GM19035 (cell line): ENCODE data around the gene COLGALT1.
A peak's percentile ranks its signal among the peaks of the same experiment; 100 is the strongest.
"Not testable (repeated sequence)": the region's sequence is repeated elsewhere in the genome, so short reads cannot be mapped to it uniquely, and the experiment has no call there.

Experiments used
- ATAC-seq: cut with Tn5 transposase; IDR thresholded peaks from one replicate; pipeline ENCODE4 v1.9.1; 2021; ENCODE audit not compliant: unreplicated experiment

The COLGALT1 gene

GRCh38 chr19:17594296-17594695 is 38.8 kb downstream of the COLGALT1 start:
- ATAC-seq = not testable (repeated sequence)

- not testable (repeated sequence) for ATAC-seq
These were observed 42.6 kb downstream of the COLGALT1 start for GRCh38 chr19:17598063-17598462.

- no peak for ATAC-seq
These were observed 43.5 kb downstream of the COLGALT1 start for GRCh38 chr19:17598953-17599352.

GRCh38 chr19:17599780-17600179 is 44.3 kb downstream of the COLGALT1 start:
- ATAC-seq = no peak

- no peak for ATAC-seq
These were observed 46.2 kb downstream of the COLGALT1 start for GRCh38 chr19:17601683-17602082.

- no peak for ATAC-seq
These were observed 46.8 kb downstream of the COLGALT1 start for GRCh38 chr19:17602217-17602616.

- no peak for ATAC-seq
These were observed 47.5 kb downstream of the COLGALT1 start for GRCh38 chr19:17602872-17603510.

- ATAC-seq = no peak
These were observed 49.0 kb downstream of the COLGALT1 start for GRCh38 chr19:17604372-17605025.

- ATAC-seq = no peak
These were observed 49.7 kb downstream of the COLGALT1 start for GRCh38 chr19:17605117-17605516.

- peak; percentile 79 for ATAC-seq
These were observed 50.5 kb downstream of the COLGALT1 start for GRCh38 chr19:17605761-17606589.

- no peak for ATAC-seq
These were observed 51.2 kb downstream of the COLGALT1 start for GRCh38 chr19:17606590-17607185.

- ATAC-seq = no peak
These were observed 52.5 kb downstream of the COLGALT1 start for GRCh38 chr19:17607936-17608335.

- no peak for ATAC-seq
These were observed 54.9 kb downstream of the COLGALT1 start for GRCh38 chr19:17610384-17610783.

GRCh38 chr19:17611462-17612244 is 56.2 kb downstream of the COLGALT1 start:
- no peak for ATAC-seq

GRCh38 chr19:17614476-17614875 is 59.0 kb downstream of the COLGALT1 start:
- ATAC-seq = no peak

GRCh38 chr19:17615889-17616685 is 60.6 kb downstream of the COLGALT1 start:
- no peak for ATAC-seq

- no peak for ATAC-seq
These were observed 61.2 kb downstream of the COLGALT1 start for GRCh38 chr19:17616686-17616960.

GRCh38 chr19:17616961-17617806 is 61.7 kb downstream of the COLGALT1 start:
- no peak for ATAC-seq

- no peak for ATAC-seq
These were observed 62.4 kb downstream of the COLGALT1 start for GRCh38 chr19:17617807-17618192.
